Suprapubic skin (tissue), 4 donors: ENCODE measurements around the gene TMEFF1. TPM values are rescaled to one million over a fixed set of nuclear protein-coding genes. Genes with fewer than 3 reads are reported as not detected.
"Not testable (repeated sequence)": the region's sequence is repeated elsewhere in the genome, so short reads cannot be mapped to it uniquely, and the experiment has no call there.

ENCODE experiments used
- DNase-seq, 2 donors: peaks; one replicate each; pipeline ENCODE4 v3.0.0-alpha.2; 2019; ENCODE audit warnings: low spot score in 2 of 2
- H3K27ac ChIP-seq: fragments of 200-600 bp; sonication (generic); one replicate; pipeline ENCODE4 v1.5.1; 2019
- H3K27me3 ChIP-seq: fragments of 200-600 bp; sonication (generic); one replicate; pipeline ENCODE4 v1.5.1; 2019
- H3K36me3 ChIP-seq: fragments of 200-600 bp; sonication (generic); one replicate; pipeline ENCODE4 v1.5.1; 2019
- H3K4me1 ChIP-seq: fragments of 200-600 bp; sonication (generic); one replicate; pipeline ENCODE4 v1.5.1; 2019
- H3K4me3 ChIP-seq: fragments of 200-600 bp; sonication (generic); one replicate; pipeline ENCODE4 v1.5.1; 2019; ENCODE audit warnings: mild to moderate bottlenecking
- H3K9me3 ChIP-seq: fragments of 200-600 bp; sonication (generic); one replicate; pipeline ENCODE4 v1.5.1; 2019
- CTCF ChIP-seq, 2 donors: fragments of 200-600 bp in 1 of 2; fragments of 450-650 bp in 1 of 2; sonication (generic) in 1 of 2; IDR thresholded peaks; one replicate each; pipeline ENCODE4 v1.5.1; 2016 to 2019; ENCODE audit warnings: antibody characterized with exemption in 2 of 2, mild to moderate bottlenecking in 1 of 2, moderate library complexity in 1 of 2
- EP300 ChIP-seq: sonication (generic); formaldehyde crosslinking; IDR thresholded peaks from one replicate; pipeline ENCODE4 v1.6.1; 2017; ENCODE audit warnings: antibody characterized with exemption
- POLR2A ChIP-seq, 2 donors: fragments of 450-650 bp; IDR thresholded peaks; one replicate each; pipeline ENCODE4 v1.6.1; 2017; ENCODE audit warnings: antibody characterized with exemption in 2 of 2, mild to moderate bottlenecking in 2 of 2, moderate library complexity in 2 of 2
- POLR2AphosphoS5 ChIP-seq, 3 donors: sonication (generic); formaldehyde crosslinking; IDR thresholded peaks; one replicate each; pipeline ENCODE4 v1.6.1; 2017; ENCODE audit warnings: antibody characterized with exemption in 3 of 3
- WGBS: methylation state at CpG from one replicate; pipeline ENCODE4 v1.1.5; 2018; 5-methylcytosine and 5-hydroxymethylcytosine counted together
- total RNA-seq, 4 donors: library from RNA; depleted of rRNA; stranded (reverse); fragments of >200 nt; gene quantifications; one replicate each; pipeline ENCODE4 v1.1.0, GENCODE V29; 2016

Gene TMEFF1
- total RNA-seq, 4 donors from 2014 or later: 0.32 to 0.49 TPM; not detected in 2

GRCh38 chr9:100525563-100525962, 52.6 kb downstream of the TMEFF1 start:
- Histone ChIP-seq H3K36me3 (no peaks in the 10 kb centered on the region), H3K27me3 (no peaks in the 10 kb centered on the region), H3K9me3 (no peaks in the 10 kb centered on the region), H3K4me1 (no peaks in the 10 kb centered on the region), H3K4me3 (no peak overlapping the region), H3K27ac (no peak overlapping the region)
- WGBS: 95% methylated on average over 2 of the region's 2 CpGs
- TF ChIP-seq POLR2AphosphoS5 (IDR thresholded peaks at IDR 0.05) (no peak), EP300 (no peak), CTCF (IDR thresholded peaks at IDR 0.05) (no peak), POLR2A (IDR thresholded peaks at IDR 0.05) (no peak)
- DNase-seq: no peak

DNA sequence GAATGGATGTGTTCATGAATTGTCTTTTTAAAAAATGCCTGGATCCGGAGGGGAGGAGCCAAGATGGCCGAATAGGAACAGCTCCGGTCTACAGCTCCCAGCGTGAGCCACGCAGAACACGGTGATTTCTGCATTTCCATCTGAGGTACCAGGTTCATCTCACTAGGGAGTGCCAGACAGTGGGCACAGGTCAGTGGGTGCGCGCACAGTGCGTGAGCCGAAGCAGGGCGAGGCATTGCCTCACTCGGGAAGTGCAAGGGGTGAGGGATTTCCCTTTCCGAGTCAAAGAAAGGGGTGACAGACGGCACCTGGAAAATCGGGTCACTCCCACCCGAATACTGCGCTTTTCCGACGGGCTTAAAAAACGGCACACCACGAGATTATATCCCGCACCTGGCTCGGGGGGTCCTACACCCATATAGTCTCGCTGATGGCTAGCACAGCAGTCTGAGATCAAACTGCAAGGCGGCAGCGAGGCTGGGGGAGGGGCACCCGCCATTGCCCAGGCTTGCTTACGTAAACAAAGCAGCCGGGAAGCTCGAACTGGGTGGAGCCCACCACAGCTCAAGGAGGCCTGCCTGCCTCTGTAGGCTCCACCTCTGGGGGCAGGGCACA, 54.3 kb downstream of the TMEFF1 start:
- not testable (repeated sequence) for H3K27me3 ChIP-seq, H3K4me3 ChIP-seq, H3K36me3 ChIP-seq, H3K4me1 ChIP-seq, DNase-seq, H3K27ac ChIP-seq, H3K9me3 ChIP-seq
- 92% methylated on average over 25 of the region's 30 CpGs for WGBS

- DNase-seq: no peak
- no peaks in the 10 kb centered on the region for H3K4me1 ChIP-seq
- no peak overlapping the region for H3K27ac ChIP-seq
- no peaks in the 10 kb centered on the region for H3K36me3 ChIP-seq
- H3K27me3 ChIP-seq: no peaks in the 10 kb centered on the region
- no peak overlapping the region for H3K4me3 ChIP-seq
- no peak for TF ChIP-seq EP300
- no peak for TF ChIP-seq POLR2AphosphoS5 (IDR thresholded peaks at IDR 0.05)
- no peak for TF ChIP-seq POLR2A (IDR thresholded peaks at IDR 0.05)
- WGBS: 78% methylated on average over 4 of the region's 4 CpGs
- no peaks in the 10 kb centered on the region for H3K9me3 ChIP-seq
Measured at GRCh38 chr9:100534401-100534800, 61.5 kb downstream of the TMEFF1 start.

DNA sequence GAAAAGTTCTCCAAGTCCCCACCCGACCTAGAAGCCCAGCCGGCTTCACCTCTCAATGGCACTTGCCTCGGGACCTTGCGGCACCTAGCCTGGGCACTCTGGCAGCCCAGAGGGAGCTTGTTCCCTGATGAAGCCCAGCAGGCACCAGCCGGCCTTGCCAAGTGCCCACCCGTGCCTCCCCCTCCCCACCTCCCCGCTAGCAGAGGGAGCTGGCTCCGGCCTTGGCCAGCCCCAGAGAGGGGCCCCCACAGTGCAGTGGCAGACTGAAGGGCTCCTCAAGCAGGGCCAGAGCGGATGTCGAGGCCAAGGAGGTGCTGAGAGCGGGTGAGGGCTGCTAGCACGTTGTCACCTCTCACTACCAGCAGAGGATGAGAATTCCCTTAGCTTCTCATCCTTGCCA, 67.4 kb downstream of the TMEFF1 start:
- 97% methylated on average over 9 of the region's 12 CpGs for WGBS
- no peaks in the 10 kb centered on the region for H3K9me3 ChIP-seq
- no peak overlapping the region for H3K4me3 ChIP-seq
- H3K36me3 ChIP-seq: no peaks in the 10 kb centered on the region
- H3K27me3 ChIP-seq: no peaks in the 10 kb centered on the region
- TF ChIP-seq CTCF (IDR thresholded peaks at IDR 0.05) (no peak), POLR2A (IDR thresholded peaks at IDR 0.05) (no peak), POLR2AphosphoS5 (IDR thresholded peaks at IDR 0.05) (no peak), EP300 (no peak)
- no peaks in the 10 kb centered on the region for H3K4me1 ChIP-seq
- no peak overlapping the region for H3K27ac ChIP-seq
- no peak for DNase-seq

- TF ChIP-seq POLR2AphosphoS5 (IDR thresholded peaks at IDR 0.05) (no peak), POLR2A (IDR thresholded peaks at IDR 0.05) (no peak), CTCF (IDR thresholded peaks at IDR 0.05) (no peak), EP300 (no peak)
- no peaks in the 10 kb centered on the region for H3K36me3 ChIP-seq
- WGBS: 87% methylated on average over 5 of the region's 5 CpGs
- DNase-seq: no peak
- no peak overlapping the region for H3K4me3 ChIP-seq
- no peaks in the 10 kb centered on the region for H3K4me1 ChIP-seq
- no peaks in the 10 kb centered on the region for H3K9me3 ChIP-seq
- H3K27ac ChIP-seq: no peak overlapping the region
- no peaks in the 10 kb centered on the region for H3K27me3 ChIP-seq
Measured at GRCh38 chr9:100549048-100549447, 76.1 kb downstream of the TMEFF1 start.

DNA sequence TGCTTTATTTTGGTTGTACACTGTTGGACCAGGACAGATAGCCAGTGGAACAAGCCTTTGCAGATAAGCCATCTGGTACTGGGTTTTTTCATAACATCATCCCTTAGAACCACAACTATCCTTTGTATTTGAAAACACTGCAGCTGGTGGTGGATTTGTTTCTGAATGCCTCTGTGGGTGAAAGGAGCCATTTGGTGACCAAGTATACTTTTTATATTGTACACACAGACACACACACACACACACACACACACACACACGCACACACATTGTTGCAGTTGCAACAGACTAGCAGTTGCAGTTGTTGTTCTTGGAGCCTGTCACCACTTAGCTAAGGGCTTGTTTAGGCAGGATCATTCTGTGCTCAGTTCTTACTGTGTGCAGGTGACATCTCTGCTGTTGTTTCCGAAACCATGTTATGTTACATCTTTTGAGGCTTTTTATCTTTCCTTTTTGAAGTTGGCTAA, 82.0 kb downstream of the TMEFF1 start:
- no peaks in the 10 kb centered on the region for H3K36me3 ChIP-seq
- DNase-seq: no peak
- H3K27ac ChIP-seq: no peak overlapping the region
- no peaks in the 10 kb centered on the region for H3K4me1 ChIP-seq
- 35% methylated on average over 2 of the region's 2 CpGs for WGBS
- no peaks in the 10 kb centered on the region for H3K9me3 ChIP-seq
- no peak overlapping the region for H3K4me3 ChIP-seq
- no peaks in the 10 kb centered on the region for H3K27me3 ChIP-seq
- no peak for TF ChIP-seq POLR2A (IDR thresholded peaks at IDR 0.05)
- no peak for TF ChIP-seq EP300

- Histone ChIP-seq H3K27me3 (no peaks in the 10 kb centered on the region), H3K4me3 (no peak overlapping the region), H3K9me3 (no peaks in the 10 kb centered on the region), H3K4me1 (no peaks in the 10 kb centered on the region), H3K27ac (no peak overlapping the region), H3K36me3 (no peaks in the 10 kb centered on the region)
- 89% methylated on average over 1 of the region's 1 CpG for WGBS
- no peak for DNase-seq
- no peak for TF ChIP-seq CTCF (IDR thresholded peaks at IDR 0.05)
- TF ChIP-seq EP300: no peak
- no peak for TF ChIP-seq POLR2AphosphoS5 (IDR thresholded peaks at IDR 0.05)
- no peak for TF ChIP-seq POLR2A (IDR thresholded peaks at IDR 0.05)
Measured at GRCh38 chr9:100555471-100555870, 82.5 kb downstream of the TMEFF1 start.
